ENCODE data around the gene FIG4. TPM values are rescaled to one million over a fixed set of nuclear protein-coding genes. Genes with fewer than 3 reads are reported as not detected.

The FIG4 gene
- total RNA-seq, 1 experiment from 2014 or later = 15.7 TPM

GRCh38 chr6:109690373-109690736 lies 741 bp upstream of the FIG4 start (continued):
- TF ChIP-seq, protein P1, sequence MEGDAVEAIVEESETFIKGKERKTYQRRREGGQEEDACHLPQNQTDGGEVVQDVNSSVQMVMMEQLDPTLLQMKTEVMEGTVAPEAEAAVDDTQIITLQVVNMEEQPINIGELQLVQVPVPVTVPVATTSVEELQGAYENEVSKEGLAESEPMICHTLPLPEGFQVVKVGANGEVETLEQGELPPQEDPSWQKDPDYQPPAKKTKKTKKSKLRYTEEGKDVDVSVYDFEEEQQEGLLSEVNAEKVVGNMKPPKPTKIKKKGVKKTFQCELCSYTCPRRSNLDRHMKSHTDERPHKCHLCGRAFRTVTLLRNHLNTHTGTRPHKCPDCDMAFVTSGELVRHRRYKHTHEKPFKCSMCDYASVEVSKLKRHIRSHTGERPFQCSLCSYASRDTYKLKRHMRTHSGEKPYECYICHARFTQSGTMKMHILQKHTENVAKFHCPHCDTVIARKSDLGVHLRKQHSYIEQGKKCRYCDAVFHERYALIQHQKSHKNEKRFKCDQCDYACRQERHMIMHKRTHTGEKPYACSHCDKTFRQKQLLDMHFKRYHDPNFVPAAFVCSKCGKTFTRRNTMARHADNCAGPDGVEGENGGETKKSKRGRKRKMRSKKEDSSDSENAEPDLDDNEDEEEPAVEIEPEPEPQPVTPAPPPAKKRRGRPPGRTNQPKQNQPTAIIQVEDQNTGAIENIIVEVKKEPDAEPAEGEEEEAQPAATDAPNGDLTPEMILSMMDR (IDR thresholded peaks at IDR 0.05 in 2 of 3, conservative IDR thresholded peaks at IDR 0.05 in 1 of 3; ENCODE audit: borderline replicate concordance in 1 of 3, insufficient read depth in 1 of 3, low read depth in 2 of 3, low read length in 2 of 3) = no peak
- TF ChIP-seq JUND (IDR thresholded peaks at IDR 0.05) = no peak

DNA sequence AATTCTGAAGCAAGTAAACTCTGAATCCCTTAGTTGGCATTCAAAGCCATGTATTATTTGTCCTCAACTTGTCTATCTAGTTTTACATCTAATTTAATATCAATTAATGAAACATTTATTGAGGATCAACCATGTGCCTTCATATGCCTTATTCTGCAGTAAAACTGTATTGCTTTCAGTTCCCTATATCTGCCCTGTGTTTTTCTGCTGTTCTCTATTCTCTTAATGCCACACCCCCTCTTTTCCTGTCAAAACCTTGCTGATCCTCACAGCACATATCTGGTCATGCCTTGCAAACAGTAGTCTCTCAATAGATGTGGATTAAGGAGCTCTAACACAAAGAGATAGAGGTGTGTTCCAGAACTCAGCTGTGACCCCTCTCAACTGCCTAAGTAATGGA lies 2.0 kb downstream of the FIG4 start:
- Histone ChIP-seq H3K27me3 (ENCODE audit: insufficient read depth, low read length) (0 out of 2 replicates have a peak, but pooled peaks cover 7% of the 10 kb centered on the region), H3K4me3 (replicated peaks in 1 of 2; ENCODE audit: low read depth in 1 of 2, low read length in 2 of 2) (no peak overlapping the region), H3K79me2 (ENCODE audit: insufficient read depth, low read length) (no peaks in the 10 kb centered on the region), H3K36me3 (ENCODE audit: control insufficient read depth in 1 of 2, insufficient read depth in 2 of 2, low read length in 2 of 2) (no peaks in the 10 kb centered on the region), H3K4me1 (ENCODE audit: control insufficient read depth in 1 of 2, insufficient read depth in 2 of 2, low read length in 2 of 2) (peaks cover 0 to 18% of the 10 kb centered on the region in 2 experiments; a peak in 2 of 4 replicates), H3K9ac (ENCODE audit: low read length) (no peak overlapping the region), H3K9me3 (ENCODE audit: control insufficient read depth in 1 of 2, insufficient read depth in 1 of 2, low read depth in 1 of 2, low read length in 2 of 2) (no peaks in the 10 kb centered on the region), H4K20me1 (ENCODE audit: insufficient read depth) (no peaks in the 10 kb centered on the region), H2AFZ (ENCODE audit: low read depth, low read length, poor library complexity, severe bottlenecking) (no peak overlapping the region), H3K4me2 (ENCODE audit: low read length) (no peak overlapping the region), H3K9me2 (ENCODE audit: insufficient read depth) (no peaks in the 10 kb centered on the region), H3K27ac (ENCODE audit: low read depth, low read length) (no peak overlapping the region)
- intact Hi-C loops (cut with micrococcal nuclease) = loop anchor here (10.0 kb wide), 1 partner anchor 508 kb away; no protein-coding TSS in a partner anchor
- ATAC-seq (no peak), DNase-seq (ENCODE audit: low read depth, low spot score) (no peak)
- no TSS peak for BruUV-seq (replicated peaks)
- POLR2A ChIA-PET = interaction anchor here (1.5 kb wide), 1 partner anchor 347 kb away, joined by 3 read pairs; no protein-coding TSS in a partner anchor
- CTCF ChIA-PET = interaction anchor here (1.9 kb wide), 1 partner anchor 166 kb away, joined by 6 read pairs; no protein-coding TSS in a partner anchor
- RAD21 ChIA-PET (ENCODE audit: low non-redundant PET in 1 of 2, low total read pairs in 2 of 2, uncharacterized antibody in 2 of 2, unreplicated experiment in 2 of 2) = no interaction called here
- TF ChIP-seq ATF3 (IDR thresholded peaks at IDR 0.05) = no peak
- TF ChIP-seq ZNF274 (IDR thresholded peaks at IDR 0.05; ENCODE audit: low read depth, low read length) = no peak
- TF ChIP-seq RAD21 (IDR thresholded peaks at IDR 0.05; ENCODE audit: low read depth) = no peak
- TF ChIP-seq CEBPB (IDR thresholded peaks at IDR 0.05; ENCODE audit: low read depth) = no peak
- TF ChIP-seq, protein P2, sequence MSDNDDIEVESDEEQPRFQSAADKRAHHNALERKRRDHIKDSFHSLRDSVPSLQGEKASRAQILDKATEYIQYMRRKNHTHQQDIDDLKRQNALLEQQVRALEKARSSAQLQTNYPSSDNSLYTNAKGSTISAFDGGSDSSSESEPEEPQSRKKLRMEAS (IDR thresholded peaks at IDR 0.05) = no peak

Measured in HCT116 (cell line).